ENCODE data around the gene CEP128. TPM values are rescaled to one million over a fixed set of nuclear protein-coding genes. Genes with fewer than 3 reads are reported as not detected.

Gene CEP128
- total RNA-seq, 4 donors from 2014 or later, result 3.5 to 12.9 (median 9.7) TPM

DNA sequence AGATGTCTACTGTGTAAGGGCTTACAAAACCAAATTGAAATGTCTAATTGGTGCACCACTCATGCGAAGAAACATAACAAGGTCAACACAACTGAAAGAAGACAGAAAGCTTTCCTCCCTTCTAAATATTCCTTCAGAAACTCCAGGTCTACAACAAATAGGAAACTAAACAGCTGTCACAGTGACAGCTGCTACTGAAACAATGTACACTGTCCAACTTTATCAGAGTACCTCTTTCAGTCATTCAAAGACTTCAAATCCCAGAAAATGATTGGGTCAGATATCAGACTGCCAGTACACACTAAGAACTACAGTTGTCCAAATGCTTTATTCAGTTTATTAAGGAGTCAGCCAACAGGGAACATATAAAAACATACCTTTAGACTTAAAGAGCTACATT is 35.2 kb downstream of the CEP128 start:
- 50% methylated on average over 1 of the region's 1 CpG for WGBS
- intact Hi-C loops (cut with DNase I), result no loop called here
- Histone ChIP-seq H3K36me3 (peaks cover 0 to 3% (median 0%) of the 10 kb centered on the region in 4 donors), H3K9me3 (no peaks in the 10 kb centered on the region), H3K27me3 (no peaks in the 10 kb centered on the region), H3K4me1 (no peaks in the 10 kb centered on the region), H3K27ac (replicated peaks in 1 of 4) (no peak overlapping the region), H3K4me3 (no peak overlapping the region)
- no peak for TF ChIP-seq POLR2AphosphoS5 (IDR thresholded peaks at IDR 0.05)
- no peak for TF ChIP-seq POLR2A (IDR thresholded peaks at IDR 0.05; ENCODE audit: low read depth)
- TF ChIP-seq EP300 (IDR thresholded peaks at IDR 0.05), result no peak
- TF ChIP-seq, protein P1, sequence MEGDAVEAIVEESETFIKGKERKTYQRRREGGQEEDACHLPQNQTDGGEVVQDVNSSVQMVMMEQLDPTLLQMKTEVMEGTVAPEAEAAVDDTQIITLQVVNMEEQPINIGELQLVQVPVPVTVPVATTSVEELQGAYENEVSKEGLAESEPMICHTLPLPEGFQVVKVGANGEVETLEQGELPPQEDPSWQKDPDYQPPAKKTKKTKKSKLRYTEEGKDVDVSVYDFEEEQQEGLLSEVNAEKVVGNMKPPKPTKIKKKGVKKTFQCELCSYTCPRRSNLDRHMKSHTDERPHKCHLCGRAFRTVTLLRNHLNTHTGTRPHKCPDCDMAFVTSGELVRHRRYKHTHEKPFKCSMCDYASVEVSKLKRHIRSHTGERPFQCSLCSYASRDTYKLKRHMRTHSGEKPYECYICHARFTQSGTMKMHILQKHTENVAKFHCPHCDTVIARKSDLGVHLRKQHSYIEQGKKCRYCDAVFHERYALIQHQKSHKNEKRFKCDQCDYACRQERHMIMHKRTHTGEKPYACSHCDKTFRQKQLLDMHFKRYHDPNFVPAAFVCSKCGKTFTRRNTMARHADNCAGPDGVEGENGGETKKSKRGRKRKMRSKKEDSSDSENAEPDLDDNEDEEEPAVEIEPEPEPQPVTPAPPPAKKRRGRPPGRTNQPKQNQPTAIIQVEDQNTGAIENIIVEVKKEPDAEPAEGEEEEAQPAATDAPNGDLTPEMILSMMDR (IDR thresholded peaks at IDR 0.05), result no peak
- no peak for DNase-seq (ENCODE audit: extremely low spot score)

DNA sequence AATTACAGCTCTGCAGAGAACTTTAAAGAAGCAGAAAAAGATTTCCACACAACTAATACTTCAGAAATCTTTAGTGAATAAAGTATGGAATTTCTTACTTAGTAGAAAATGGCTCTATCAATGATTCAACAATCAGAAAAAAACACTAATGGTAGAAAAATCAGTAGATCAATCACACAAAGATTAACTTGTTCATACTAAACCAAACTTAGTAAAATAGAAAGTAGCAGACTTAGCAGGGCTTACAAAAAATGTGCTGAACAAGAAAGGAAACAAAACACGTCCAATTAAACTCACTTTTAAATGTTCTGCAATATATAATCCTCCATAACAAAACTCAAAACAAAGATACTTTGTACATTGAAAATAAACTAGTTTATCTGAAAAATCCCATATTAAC is 38.9 kb downstream of the CEP128 start:
- Histone ChIP-seq H3K4me1 (no peaks in the 10 kb centered on the region), H3K9me3 (no peaks in the 10 kb centered on the region), H3K36me3 (peaks cover 0 to 7% (median 2%) of the 10 kb centered on the region in 4 donors), H3K4me3 (no peak overlapping the region), H3K27me3 (no peaks in the 10 kb centered on the region), H3K27ac (replicated peaks in 1 of 4) (no peak overlapping the region)
- TF ChIP-seq, protein P1 (IDR thresholded peaks at IDR 0.05), result no peak
- TF ChIP-seq EP300 (IDR thresholded peaks at IDR 0.05) (no peak), POLR2A (IDR thresholded peaks at IDR 0.05; ENCODE audit: low read depth) (no peak), POLR2AphosphoS5 (IDR thresholded peaks at IDR 0.05) (no peak)
- no peak for DNase-seq (ENCODE audit: extremely low spot score)
- 87% methylated on average over 1 of the region's 1 CpG for WGBS
- intact Hi-C loops (cut with DNase I), result no loop called here

DNA sequence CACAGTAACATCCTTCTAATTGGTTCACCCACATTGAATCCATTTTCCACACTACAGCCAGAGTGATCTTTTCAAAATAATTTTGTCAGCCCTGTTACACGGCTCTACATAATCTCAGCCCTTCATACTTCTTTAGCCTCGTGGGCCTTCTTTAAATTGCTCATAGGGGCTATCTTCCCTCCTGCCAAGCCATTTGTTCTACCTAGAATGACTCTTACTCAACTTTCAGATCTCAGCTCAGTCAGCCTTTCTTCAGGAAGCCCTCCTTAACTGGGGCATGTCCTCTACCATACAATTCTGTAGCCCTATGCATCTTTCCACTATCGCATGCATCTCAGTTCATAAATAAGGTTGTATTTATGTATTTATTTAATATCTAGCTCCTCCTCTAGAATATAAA is 39.7 kb downstream of the CEP128 start:
- Histone ChIP-seq H3K27me3 (no peaks in the 10 kb centered on the region), H3K36me3 (peaks cover 0 to 8% (median 2%) of the 10 kb centered on the region in 4 donors), H3K4me3 (no peak overlapping the region), H3K9me3 (no peaks in the 10 kb centered on the region), H3K27ac (replicated peaks in 1 of 4) (no peak overlapping the region), H3K4me1 (no peaks in the 10 kb centered on the region)
- intact Hi-C loops (cut with DNase I), result no loop called here
- DNase-seq (ENCODE audit: extremely low spot score), result no peak
- 88% methylated on average over 3 of the region's 3 CpGs for WGBS
- TF ChIP-seq, protein P1 (IDR thresholded peaks at IDR 0.05), result no peak
- TF ChIP-seq POLR2AphosphoS5 (IDR thresholded peaks at IDR 0.05), result no peak
- no peak for TF ChIP-seq EP300 (IDR thresholded peaks at IDR 0.05)
- no peak for TF ChIP-seq POLR2A (IDR thresholded peaks at IDR 0.05; ENCODE audit: low read depth)

DNA sequence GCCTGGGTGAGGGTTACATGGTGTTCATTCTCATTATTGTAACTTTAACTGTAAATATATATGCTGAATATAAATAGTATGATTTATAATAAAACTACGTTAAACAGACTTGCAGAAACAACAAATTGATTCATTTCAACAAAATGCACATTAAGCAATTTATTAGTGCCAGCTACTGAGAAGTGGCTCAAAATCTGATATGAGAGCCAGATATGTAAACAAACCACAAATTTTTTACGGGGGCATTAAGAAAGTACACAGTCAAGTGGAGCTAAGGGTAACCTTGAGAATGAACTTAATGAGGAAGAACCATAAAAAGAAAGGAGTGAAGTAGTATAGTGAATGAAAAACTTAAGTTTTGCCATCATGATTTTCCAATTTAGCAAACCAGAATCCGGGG is 40.3 kb downstream of the CEP128 start:
- no peaks in the 10 kb centered on the region for H3K4me1 ChIP-seq
- no peaks in the 10 kb centered on the region for H3K27me3 ChIP-seq
- intact Hi-C loops (cut with DNase I), result no loop called here
- TF ChIP-seq POLR2AphosphoS5 (IDR thresholded peaks at IDR 0.05) (no peak), EP300 (IDR thresholded peaks at IDR 0.05) (no peak), POLR2A (IDR thresholded peaks at IDR 0.05; ENCODE audit: low read depth) (no peak)
- TF ChIP-seq, protein P1 (IDR thresholded peaks at IDR 0.05), result no peak
- WGBS, result 85% methylated on average over 3 of the region's 3 CpGs
- no peak overlapping the region for H3K27ac ChIP-seq (replicated peaks in 1 of 4)
- no peak overlapping the region for H3K4me3 ChIP-seq
- DNase-seq (ENCODE audit: extremely low spot score), result no peak
- peaks cover 0 to 8% (median 2%) of the 10 kb centered on the region in 4 donors for H3K36me3 ChIP-seq
- no peaks in the 10 kb centered on the region for H3K9me3 ChIP-seq

DNA sequence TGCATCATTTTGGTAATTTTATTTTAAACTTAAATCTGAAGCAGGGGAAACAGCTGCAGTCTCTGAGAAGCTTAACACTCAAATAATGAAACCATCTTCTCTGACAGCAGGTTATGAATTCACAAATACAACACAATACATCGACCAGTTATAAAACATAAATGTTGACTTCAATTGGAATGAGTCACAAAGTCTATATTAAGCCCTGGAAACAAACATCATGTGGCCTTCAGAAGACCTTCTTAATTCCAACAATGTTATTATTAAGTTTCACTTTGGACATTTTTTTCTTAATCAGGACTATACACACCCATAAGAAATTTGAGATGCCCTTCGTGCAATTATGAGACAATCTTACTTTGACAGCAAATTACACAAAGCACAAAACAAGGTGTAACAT is 68.9 kb downstream of the CEP128 start:
- H3K9me3 ChIP-seq, result peaks cover 0 to 22% (median 13%) of the 10 kb centered on the region in 4 donors
- intact Hi-C loops (cut with DNase I), result no loop called here
- no peaks in the 10 kb centered on the region for H3K27me3 ChIP-seq
- no peaks in the 10 kb centered on the region for H3K4me1 ChIP-seq
- DNase-seq (ENCODE audit: extremely low spot score), result no peak
- peaks cover 0 to 6% (median under 1%) of the 10 kb centered on the region in 4 donors for H3K36me3 ChIP-seq
- H3K4me3 ChIP-seq, result no peak overlapping the region
- H3K27ac ChIP-seq (replicated peaks in 1 of 4), result no peak overlapping the region
- TF ChIP-seq EP300 (IDR thresholded peaks at IDR 0.05), result no peak
- TF ChIP-seq POLR2A (IDR thresholded peaks at IDR 0.05; ENCODE audit: low read depth), result no peak
- TF ChIP-seq, protein P1 (IDR thresholded peaks at IDR 0.05), result no peak
- TF ChIP-seq POLR2AphosphoS5 (IDR thresholded peaks at IDR 0.05), result no peak
- 66% methylated on average over 2 of the region's 2 CpGs for WGBS
